D341Med (cell line): ENCODE data around the gene CR1L.
"Not testable (repeated sequence)": the region's sequence is repeated elsewhere in the genome, so short reads cannot be mapped to it uniquely, and the experiment has no call there.

Source experiments
- DNase-seq: peaks from one replicate; pipeline ENCODE4 v3.0.0; 2012; ENCODE audit warnings: low spot score

Gene CR1L

DNA sequence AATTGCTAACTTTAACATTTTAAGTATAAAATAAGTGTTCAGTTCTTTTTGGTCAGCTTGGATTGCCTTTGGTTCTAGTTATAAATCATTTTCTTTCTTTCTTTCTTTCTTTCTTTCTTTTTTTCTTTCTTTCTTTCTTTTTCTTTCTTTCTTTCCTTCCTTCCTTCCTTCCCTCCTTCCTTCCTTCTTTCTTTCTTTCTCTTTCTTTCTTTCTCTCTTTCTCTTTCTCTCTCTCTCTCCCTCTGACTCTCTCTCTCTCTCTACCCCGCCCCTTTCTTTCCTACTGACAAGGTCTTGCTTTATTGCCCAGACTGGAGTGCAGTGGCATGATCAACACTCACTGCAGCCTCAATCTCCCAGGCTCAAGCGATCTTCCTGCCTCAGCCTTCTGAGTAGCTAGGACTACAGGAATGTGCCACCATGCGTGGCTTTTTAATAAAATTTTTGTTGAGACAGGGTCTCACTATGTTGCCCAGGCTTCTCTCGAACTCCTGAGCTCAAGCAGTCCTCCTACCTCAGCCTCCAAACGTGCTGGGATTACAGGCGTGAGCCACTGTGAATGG lies 38.0 kb downstream of the CR1L start:
- not testable (repeated sequence) for DNase-seq

DNA sequence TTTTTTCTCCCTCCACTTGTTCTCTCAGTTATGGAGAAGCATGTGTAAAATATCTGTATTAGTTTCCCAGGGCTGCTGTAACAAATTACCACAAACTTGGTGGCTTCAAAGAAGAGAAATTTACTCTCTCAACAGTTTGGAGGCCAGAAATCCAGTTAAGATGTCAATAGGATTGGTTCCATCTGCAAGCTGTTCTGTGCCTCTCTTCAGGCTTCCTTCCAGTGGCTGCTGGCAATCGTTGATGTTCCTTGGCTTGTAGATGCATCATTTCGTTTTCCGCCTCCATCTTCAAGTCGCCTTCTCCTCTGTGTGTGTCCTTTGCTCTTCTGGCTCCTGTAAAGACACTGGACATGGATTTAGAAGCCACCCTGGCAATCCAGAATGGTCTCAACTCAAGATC lies 45.6 kb downstream of the CR1L start:
- not testable (repeated sequence) for DNase-seq

DNA sequence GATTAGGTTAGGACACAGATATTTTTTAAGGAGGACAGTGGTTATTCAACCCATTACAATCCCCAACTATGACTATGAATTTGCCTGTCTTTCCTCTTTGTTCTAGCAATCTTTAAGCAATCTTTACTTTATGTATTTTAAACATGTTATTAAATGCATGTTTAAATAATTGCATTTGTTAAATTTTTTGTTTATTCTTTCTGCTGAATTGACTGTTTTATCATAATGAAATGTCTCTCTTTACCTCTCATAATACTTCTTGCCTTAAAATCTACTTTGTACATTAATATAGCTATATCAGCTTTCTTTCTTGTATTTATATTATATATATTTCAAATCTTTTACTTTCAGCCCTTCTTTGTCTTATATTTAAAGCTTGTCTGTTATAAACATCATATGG lies 46.1 kb downstream of the CR1L start:
- DNase-seq = no peak

DNA sequence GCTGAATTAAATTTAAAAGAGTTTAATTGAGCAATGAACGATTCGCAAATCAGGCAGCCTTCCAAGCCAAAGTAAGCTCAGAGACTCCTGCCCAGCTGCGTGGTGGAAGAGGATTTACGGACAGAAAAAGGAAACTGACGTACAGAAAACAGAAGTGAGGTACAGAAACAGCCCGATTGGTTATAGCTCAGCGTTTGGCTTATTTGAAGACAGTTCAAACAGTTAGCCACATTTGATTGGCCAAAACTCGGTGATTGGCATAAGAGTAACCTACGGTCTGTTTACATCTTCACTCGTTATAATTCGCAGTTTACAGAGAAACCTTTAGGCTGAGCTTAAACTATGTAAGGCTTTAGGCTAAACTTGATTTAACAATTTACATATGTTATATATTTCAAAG lies 46.9 kb downstream of the CR1L start:
- DNase-seq = no peak

DNA sequence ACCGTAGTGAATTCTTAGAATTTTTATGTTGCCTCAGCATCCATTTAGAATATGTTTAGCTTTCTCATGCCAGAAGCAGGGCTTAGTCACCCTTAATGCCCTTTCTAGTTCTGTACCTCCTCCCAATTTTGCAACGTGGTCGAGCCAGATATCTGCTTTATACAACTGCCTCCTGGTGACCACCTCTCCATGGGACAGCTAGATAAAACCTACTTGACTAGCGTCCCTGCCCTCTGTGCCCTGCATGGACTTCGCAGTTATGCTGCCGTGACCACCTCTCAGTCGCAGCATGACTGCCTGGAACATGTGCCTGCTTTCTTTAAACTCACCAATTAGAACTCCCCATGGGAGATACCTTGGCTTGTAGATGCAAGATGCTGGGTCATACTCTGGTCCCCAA lies 47.4 kb downstream of the CR1L start:
- not testable (repeated sequence) for DNase-seq

DNA sequence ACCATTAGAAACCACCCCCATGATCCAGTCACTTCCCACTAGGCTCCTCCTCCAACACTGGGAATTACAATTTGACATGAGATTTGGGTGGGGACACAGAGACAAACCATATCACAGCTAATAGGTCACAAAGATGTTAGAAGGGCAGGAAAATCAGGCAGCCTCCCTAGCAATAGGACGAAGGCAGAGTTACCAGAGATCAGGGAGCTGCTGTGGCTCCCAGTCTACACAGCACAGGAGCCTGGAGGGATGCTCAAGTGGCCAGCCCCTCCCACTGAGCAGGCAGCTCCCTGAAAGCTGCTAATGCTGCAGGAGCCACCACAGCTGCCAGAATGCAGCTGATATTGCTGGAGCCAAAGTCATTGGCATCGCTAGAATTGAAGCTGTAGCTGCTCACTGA lies 51.0 kb downstream of the CR1L start:
- DNase-seq = no peak

DNA sequence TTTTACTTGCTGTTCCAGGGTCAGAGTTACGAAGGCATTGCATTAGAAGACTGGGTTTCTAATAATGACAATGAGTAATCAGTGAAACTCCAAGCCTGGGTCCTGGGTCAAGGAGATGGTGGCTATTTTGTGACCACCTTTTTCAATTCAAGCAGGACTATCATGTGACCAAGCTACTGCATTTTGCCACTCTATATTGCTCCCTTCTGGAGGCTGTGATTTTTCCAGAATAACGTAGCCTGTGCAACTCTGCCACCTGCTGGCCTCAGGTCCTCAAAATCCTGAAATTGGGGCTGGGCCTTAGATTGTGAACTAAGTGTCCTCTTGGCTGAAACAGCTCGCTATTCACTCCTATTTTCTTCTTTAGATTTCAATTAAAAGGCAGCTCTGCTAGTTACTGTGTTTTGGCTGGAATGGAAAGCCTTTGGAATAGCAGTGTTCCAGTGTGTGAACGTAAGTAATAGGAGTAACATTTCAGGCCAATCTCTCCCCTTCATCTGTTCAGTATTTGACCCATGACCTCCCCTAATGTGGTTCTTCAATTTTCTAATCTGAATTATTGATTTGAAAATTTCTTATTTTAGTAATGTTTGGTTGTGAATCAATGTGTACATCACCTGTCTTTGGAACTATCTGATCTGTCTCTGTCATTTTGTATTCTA lies 54.0 kb downstream of the CR1L start:
- DNase-seq = peak; percentile 51

DNA sequence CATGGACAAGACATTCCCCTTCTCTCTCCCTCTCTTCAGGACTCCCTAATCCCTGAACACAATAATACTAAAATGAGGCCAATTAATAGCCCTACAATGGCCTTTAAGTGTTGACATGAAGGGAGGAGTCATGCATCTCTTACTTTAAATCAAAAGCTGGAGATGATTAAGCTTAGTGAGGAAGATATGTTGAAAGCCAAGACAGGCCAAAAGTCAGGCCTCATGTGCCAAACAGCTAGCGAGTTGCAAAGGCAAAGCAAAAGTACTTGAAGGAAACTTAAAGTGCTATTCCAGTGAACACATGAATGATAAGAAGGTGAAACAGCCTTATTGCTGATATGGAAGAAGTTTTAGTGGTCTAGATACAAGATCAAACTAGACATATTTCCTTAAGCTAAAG lies 57.4 kb downstream of the CR1L start:
- DNase-seq = no peak

DNA sequence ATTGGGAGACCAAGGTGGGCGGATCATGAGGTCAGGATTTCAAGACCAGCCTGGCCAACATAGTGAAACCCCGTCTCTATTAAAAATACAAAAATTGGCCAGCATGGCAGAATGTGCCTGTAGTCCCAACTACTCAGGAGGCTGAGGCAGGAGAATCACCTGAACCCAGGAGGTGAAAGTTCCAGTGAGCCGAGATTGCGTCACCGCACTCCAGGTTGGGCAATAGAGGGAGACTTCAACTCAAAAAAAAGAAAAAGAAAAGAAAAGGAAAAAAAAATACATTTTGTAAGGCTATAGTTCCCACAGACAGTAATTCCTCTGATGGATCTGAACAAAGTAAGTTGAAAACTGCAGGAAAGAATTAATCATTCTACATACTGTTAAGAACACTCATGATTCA lies 58.8 kb downstream of the CR1L start:
- DNase-seq = no peak

DNA sequence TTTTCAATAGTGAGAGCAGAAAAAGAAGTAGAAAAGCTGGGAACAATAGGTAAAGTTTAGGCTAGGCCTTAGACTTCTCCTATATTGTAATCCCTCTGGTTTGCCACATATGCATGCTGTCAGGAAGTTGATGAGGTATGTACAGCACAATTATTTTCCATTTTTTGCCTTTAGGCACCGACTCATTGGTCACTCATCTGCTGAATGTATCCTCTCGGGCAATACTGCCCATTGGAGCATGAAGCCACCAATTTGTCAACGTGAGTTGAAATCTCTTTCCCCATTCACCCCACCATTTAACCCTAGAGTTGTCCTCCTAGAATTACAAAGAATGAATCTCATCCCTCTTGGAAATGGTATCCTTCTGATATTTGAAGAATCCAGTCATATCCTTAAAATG lies 63.1 kb downstream of the CR1L start:
- not testable (repeated sequence) for DNase-seq

DNA sequence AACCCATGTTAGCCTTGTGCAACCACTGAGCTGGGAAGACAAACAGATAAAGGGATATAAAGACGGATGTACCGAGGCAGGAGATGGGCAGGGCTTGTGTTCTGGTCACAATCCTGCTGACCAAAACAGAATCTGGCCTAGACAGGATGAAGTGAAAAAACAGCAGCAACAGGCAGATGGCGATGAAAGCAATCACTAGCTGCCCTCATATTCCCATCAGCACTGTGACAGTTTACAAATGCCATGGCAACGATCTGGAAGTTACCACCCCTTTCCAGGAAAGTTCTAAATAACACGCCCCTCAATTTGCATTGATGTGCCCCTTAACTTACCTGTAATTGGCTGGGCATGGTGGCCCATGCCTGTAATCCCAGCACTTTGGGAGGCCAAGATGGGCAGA lies 66.4 kb downstream of the CR1L start:
- no peak for DNase-seq

DNA sequence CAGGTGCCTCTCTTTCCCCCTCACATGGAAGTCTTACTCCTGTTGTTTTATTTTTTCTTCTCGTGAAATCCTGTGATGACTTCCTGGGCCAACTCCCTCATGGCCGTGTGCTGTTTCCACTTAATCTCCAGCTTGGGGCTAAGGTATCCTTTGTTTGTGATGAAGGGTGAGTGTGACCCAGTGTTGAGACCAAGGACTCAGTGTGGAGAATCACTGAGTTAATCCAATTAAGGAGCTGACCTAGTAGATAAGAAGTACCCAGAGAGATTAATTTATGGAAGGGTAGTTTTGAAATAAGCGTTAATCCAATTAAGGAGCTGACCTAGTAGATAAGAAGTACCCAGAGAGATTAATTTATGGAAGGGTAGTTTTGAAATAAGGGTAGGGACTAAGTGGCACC lies 67.8 kb downstream of the CR1L start:
- not testable (repeated sequence) for DNase-seq

DNA sequence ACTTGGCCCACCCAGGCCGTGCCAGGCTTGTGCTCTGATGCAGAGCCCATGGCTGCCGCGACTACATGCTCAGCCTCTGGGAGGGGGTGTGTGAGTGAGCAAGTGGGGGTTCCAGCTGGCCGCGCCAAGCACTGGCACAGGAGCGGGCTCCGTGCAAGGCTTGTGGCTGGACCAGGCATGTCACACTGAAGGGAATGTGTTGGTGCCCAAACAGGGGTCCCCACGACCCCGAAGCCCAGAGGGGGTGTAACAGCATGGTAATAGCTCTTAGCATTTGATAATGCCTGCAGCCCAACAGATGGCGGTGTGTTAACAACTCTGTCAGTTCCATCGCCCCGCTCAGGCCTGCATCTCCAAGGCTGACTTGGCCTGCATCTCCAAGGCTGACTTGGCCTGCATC lies 68.6 kb downstream of the CR1L start:
- DNase-seq = no peak

DNA sequence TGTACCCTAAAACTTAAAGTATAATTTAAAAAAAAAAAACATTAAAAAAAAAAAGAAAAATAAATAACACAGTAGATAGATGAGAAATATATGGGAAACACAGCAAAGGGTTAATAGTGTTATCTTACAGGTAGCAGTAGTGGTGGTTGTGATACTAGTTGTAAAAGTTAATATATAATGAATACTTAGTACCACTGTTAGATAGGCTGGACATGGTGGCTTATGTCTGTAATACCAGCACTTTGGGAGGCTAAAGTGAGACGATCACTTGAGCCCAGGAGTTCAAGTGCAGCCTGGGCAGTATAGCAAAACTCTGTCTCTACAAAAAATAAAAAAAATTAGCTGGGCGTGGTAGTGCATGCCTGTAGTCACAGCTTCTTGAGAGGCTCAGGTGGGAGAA lies 74.3 kb downstream of the CR1L start:
- no peak for DNase-seq

DNA sequence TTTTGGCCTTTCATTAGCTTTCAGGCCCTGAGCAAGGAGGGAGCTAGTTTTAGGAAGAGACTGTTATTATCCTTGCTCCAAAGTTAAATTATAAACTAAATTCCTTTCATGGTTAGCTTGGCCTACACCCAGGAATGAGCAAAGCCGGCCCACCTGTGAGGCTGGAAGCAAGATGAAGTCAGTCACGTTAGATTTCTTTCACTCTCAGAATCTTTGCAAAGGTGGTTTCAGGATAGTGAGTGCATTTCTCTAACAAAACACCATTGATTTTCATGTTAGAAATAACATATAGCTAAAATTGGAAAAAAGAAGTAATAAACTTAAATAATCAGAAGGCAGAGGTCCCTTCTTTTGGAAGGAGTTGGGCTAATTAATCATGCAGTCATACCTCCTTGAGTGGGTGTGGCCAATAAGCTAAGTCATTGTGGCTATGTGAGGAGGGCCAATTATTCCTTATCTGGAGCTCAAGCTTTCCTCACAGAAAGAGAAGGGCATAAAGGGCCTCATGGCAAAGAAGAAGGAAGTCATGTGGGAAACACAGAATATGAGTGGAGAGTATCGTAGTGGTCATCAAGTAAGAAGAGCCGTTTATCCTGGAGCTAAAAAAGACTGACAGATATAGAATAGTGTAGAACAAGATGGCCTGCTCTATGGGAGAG lies 83.4 kb downstream of the CR1L start:
- not testable (repeated sequence) for DNase-seq

DNA sequence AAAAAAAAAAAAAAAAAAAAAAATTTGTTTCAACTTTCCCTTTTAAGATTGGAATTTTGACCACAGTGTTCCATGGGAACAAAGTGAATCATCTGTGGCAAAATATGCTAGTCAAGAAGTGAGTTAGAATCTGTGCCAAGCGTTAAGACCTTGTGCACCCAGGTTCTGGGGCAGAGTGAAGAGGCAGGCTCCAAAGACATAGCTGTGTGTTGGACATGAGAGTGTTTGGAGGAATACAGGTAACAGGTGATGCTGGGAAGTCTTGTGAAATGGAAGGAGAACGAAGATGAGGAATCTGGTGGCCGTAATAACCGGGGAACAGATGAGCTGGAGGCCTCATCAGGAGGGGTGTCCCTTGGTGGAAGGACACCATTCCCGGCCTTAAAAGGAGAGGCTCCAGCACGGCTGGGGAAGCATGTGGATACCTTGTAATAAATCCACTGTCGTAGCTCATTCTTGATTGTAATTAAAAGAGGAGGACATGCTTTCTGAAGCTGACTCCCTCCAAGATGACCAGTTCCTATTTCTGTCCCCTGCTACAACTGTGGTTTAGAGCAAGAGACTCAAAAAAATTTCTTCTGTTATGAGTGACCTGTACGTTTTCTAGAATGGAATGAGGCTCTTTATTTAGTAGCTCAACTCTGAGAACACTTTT lies 92.7 kb downstream of the CR1L start:
- not testable (repeated sequence) for DNase-seq

DNA sequence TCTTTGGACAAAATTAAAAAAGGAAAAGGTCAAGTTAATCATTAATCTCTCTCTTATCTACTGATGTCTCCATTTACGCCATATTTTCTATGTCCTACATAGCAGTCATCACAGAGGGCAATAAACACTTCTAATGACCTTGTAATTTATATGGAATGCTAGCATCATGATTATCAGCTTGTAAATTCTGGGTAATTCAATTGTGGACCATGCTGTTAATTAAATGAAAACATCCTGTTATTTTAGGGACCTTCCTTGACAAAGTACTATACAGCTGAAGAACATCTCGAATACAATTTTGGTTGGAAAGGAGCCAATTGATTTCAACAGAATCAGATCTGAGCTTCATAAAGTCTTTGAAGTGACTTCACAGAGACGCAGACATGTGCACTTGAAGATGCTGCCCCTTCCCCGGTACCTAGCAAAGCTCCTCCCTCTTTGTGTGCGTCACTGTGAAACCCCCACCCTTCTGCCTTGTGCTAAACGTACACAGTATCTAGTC lies 93.3 kb downstream of the CR1L start:
- DNase-seq = not testable (repeated sequence)

DNA sequence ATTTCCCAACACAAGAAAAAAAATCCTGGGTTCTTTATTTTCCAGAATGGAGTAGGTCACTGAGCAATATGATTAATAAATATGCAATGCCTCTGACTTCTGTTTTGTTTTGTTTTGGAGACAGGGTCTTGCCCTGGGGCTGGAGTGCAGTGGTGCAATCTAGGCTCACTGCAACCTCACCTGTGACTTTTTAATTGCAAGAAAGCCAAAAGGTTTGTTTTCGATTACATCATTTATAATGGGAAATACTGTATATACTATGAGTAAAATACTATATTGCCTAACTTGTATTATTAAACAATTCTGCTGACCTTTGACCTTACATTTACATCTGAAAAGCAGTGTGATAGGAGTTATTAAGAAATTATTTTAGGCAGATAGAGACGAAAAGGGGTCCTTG lies 95.3 kb downstream of the CR1L start:
- no peak for DNase-seq

DNA sequence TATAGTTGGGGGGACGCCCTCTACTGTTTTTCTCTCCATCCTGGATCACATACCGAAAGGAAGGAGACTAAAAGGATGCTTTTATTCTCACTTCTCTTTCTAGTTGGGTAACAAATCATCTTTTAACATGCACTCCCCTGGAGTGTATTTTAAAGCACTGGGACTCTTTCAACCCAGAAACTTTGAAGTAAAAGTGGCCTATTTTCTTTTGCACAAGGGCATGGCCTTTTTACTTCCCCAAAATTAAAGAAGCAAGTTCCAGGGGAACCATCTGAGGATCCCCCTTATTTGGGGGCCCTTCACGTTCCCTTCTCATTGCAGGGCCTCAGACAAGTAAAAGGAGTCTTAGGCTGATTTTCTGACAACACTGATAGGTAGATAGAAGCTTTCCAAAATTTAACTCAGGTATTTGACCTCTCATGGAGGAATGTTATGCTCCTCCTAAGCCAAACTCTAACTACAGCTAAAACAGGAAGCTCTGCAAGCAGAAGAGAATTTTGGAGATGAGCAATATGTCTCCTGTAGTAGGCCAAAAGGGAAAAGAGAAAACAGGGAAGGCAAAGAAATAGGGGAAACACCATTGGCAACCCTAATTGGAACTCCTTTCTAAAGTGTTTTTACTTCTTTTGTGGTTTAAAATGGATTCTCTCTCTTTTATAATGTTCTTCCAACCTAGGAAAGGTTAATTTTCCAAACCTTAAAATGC lies 98.1 kb downstream of the CR1L start:
- DNase-seq = no peak

DNA sequence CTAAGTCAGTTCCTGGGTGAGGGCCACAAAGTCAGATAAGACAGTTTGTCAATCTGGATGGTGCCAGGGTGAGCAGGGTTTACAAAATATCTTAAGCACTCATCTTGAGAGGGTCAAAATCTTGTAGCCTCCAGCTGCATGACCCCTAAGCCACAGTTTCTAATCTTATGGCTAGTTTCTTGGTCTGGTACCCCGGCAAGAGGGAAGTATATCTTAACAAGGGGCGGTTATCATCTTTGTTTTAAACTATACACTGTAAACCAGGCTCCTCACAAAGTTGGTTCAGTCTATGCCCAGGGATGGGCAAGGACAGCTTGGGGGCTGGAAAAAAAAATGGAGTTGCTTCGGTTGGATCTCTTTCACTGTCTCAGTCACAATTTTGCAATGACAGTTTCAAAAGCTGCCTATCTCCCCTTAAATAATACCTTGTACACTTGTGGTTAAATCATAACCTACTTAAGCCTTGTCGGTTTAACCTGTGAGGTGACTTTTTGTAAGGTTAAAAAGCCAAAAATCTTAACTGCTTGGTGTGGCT lies 99.1 kb downstream of the CR1L start:
- no peak for DNase-seq

DNA sequence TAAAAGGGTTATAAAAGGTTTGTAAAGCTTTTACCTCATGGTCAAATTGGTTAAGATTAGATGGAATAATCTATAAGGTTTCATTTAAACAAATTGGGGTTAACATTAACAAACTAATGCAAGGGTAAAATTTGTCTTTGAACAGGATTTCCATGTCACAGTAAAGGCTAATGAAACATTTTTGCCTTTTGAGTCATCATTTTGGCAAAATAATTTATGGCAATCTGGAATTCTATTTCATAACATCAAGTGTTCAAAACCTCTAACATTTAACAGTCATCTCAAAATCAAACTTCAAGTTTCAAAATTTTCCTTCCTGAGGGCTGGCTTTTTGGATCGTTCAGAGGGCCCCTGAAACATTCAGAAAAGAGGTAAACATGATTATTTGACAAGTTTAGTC lies 100.4 kb downstream of the CR1L start:
- DNase-seq = no peak
